Measurements from ENCODE around the gene TLL2.

- TF ChIP-seq CTCF (IDR thresholded peaks at IDR 0.05) = no peak
- TF ChIP-seq POLR2A (IDR thresholded peaks at IDR 0.05) = no peak
These were observed 16.3 kb downstream of the TLL2 start for GRCh38 chr10:96497391-96497790.

Data from adrenal gland (tissue), 5 donors.